ENCODE results near the gene NDUFS1. TPM values are rescaled to one million over a fixed set of nuclear protein-coding genes. Genes with fewer than 3 reads are reported as not detected.

NDUFS1 gene
- total RNA-seq, 1 donor: 121 TPM

DNA sequence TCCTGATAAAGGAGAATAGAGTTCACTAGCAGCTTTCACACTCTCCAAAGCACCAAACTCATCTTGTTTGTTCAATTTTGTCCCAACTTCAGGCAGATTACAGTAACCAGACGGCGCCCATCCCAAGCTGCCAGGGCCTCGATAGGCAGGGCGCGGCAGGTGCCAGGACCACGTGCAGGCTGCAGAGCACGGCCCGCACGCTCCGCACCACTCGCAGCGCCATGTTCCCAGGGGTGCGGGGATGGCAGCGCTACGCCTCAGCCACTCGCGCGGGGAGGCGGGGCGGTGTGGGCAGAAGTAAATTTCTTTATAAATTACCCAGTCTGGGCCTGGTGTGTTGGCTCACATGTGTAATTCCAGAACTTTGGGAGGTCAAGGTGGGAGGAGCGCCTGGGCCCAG lies 43.0 kb downstream of the NDUFS1 start:
- DNase-seq (ENCODE audit: low read depth): no peak
- TF ChIP-seq, protein P1, sequence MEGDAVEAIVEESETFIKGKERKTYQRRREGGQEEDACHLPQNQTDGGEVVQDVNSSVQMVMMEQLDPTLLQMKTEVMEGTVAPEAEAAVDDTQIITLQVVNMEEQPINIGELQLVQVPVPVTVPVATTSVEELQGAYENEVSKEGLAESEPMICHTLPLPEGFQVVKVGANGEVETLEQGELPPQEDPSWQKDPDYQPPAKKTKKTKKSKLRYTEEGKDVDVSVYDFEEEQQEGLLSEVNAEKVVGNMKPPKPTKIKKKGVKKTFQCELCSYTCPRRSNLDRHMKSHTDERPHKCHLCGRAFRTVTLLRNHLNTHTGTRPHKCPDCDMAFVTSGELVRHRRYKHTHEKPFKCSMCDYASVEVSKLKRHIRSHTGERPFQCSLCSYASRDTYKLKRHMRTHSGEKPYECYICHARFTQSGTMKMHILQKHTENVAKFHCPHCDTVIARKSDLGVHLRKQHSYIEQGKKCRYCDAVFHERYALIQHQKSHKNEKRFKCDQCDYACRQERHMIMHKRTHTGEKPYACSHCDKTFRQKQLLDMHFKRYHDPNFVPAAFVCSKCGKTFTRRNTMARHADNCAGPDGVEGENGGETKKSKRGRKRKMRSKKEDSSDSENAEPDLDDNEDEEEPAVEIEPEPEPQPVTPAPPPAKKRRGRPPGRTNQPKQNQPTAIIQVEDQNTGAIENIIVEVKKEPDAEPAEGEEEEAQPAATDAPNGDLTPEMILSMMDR (IDR thresholded peaks at IDR 0.05; ENCODE audit: insufficient read depth, low read length): no peak
- no peak overlapping the region for H3K4me3 ChIP-seq (ENCODE audit: low read depth, low read length)

DNA sequence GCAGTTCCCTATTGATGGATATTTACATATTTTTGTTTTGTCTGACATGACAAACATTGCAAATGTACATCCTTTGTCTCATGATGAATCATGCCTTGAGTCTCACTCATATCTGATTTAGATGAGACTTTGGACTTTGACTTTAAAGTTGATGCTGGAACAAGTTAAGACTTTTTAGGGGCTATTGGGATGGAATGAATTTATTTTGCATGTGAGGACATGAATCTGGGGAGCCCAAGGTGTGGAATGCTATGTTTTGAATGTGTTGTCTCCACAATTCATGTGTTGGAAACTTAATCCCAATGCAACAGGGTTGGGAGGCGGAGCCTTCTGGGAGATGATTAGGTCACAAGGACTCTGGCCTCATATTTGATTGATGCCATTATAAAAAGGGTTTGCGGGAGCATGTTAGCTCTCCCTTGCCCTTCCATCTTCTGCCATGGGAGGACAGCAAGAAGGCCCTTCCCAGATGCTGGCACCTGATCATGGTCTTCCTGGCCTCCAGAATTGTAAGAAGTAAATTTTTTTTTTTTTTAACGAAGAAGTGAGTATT lies 44.1 kb downstream of the NDUFS1 start:
- no peak overlapping the region for H3K4me3 ChIP-seq (ENCODE audit: low read depth, low read length)
- TF ChIP-seq, protein P1 (IDR thresholded peaks at IDR 0.05; ENCODE audit: insufficient read depth, low read length): no peak
- DNase-seq (ENCODE audit: low read depth): no peak

DNA sequence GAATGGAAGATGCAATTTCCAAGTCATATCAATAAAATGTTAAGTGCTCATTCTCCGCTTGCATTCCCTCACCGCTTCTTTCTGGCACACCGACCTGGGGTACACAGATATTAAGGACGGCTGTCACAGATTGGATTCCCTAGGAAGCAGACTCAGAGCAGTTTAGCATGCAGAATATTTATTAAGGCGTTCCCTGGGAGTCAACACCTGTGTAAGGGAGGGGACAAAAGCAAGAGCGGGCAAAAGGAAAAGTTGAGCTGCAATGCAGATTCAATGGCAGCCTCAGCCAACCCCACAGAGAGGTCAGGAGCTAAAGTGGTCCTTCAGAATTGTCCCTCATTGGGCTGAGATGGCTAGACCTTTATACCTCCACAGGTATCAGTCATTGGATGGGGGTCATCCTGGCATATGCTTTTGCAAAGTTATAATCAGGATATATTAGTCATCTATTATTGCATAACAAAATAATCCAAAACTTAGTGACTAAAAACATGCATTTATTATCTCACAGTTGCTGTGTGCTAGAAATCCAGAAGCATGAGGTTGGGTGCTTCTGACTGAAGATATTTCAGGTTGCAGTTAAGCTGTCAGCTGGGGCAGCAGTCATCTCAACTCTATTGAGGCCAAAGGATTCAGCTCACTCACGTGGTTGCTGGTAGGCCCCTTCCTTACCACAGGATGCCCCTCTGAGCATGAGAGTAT lies 46.2 kb downstream of the NDUFS1 start:
- peak; percentile 30 for DNase-seq (ENCODE audit: low read depth)
- TF ChIP-seq, protein P1 (IDR thresholded peaks at IDR 0.05; ENCODE audit: insufficient read depth, low read length): no peak
- no peak overlapping the region for H3K4me3 ChIP-seq (ENCODE audit: low read depth, low read length)

DNA sequence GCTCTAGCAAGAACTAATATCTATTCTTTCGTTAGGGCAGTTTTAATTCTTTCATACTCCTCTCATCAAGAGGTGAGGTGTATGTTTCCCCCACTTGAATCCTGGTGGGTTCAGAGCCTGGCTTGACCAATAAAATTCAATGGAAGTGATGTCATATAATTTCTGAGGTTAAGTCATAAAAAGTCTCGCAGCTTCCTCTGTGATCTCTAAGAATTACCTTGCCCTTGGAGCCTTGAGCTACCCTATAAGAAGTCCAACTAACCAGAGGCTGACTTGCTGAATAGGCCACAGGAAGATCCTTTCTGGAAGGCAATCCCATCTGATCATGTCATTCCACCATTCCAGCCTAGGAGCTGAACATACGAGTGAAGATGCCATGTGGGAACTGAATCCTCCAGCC lies 47.1 kb downstream of the NDUFS1 start:
- DNase-seq (ENCODE audit: low read depth): no peak
- H3K4me3 ChIP-seq (ENCODE audit: low read depth, low read length): no peak overlapping the region
- TF ChIP-seq, protein P1 (IDR thresholded peaks at IDR 0.05; ENCODE audit: insufficient read depth, low read length): no peak

DNA sequence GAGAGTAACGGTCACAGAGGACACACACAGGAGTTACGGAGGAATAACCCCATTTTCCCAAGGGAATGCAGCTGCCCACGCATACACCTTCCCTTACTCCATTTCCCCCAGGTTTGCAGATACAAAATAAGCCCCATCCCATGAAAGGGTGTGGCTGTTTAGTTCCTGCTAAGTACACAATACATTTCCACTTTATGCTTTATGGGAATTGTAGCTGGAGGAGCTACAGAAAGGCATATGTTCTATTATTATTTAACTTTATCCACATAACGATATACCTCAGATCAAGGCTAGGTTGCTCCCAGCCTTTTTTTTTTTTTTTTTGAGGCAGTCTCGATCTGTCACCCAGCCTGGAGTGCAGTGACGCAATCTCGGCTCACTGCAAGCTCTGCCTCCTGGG lies 50.5 kb downstream of the NDUFS1 start:
- no peak for DNase-seq (ENCODE audit: low read depth)
- H3K4me3 ChIP-seq (ENCODE audit: low read depth, low read length): no peak overlapping the region
- TF ChIP-seq, protein P1 (IDR thresholded peaks at IDR 0.05; ENCODE audit: insufficient read depth, low read length): no peak

DNA sequence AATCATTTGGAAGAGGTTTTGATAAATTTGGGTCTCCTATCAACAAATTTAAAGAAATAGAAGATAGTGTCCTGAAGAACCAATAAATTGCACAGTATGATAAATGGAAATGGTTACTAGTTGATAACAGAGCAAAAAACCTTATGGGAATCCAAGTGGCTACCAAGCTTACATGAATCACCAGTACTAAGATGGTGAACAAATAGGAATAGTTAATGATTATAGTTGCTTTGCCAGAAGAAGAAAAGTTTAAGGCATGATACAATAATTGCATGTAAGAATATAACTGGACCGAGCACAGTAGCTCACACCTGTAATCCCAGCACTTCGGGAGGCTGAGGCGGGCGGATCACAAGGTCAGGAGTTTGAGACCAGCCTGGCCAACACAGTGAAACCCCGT lies 53.7 kb downstream of the NDUFS1 start:
- TF ChIP-seq, protein P1 (IDR thresholded peaks at IDR 0.05; ENCODE audit: insufficient read depth, low read length): no peak
- DNase-seq (ENCODE audit: low read depth): no peak
- H3K4me3 ChIP-seq (ENCODE audit: low read depth, low read length): no peak overlapping the region

Measured in fibroblast of the aortic adventitia (primary cell).